HepG2 (cell line): ENCODE data around the gene THOC6. TPM values are rescaled to one million over a fixed set of nuclear protein-coding genes. Genes with fewer than 3 reads are reported as not detected.
A peak's percentile ranks its signal among the peaks of the same experiment; 100 is the strongest.

ENCODE experiments used
- ATAC-seq: fragments of 200-7000 bp; cut with Tn5 transposase; 3 replicates; pipeline ENCODE4 v1.9.1; 2020; ENCODE audit warnings: mild to moderate bottlenecking, moderate library complexity
- BruUV-seq: library from RNA; stranded (reverse); fragments of 400-500 nt; replicated peaks from 2 replicates; lab custom pipeline; 2021; lab: Mats Ljungman, UMichigan
- CTCF ChIA-PET: fragments of 300-600 bp; formaldehyde crosslinking; extraction: SDS; loops from one replicate; lab custom pipeline; 2021; ENCODE audit warnings: low total read pairs, inconsistent platforms, low intra/inter-chr PET ratio; lab: Yijun Ruan, JAX
- POLR2A ChIA-PET: fragments of 350-600 bp; sonication (Branson Sonifier 250); formaldehyde crosslinking; loops from one replicate; lab custom pipeline; 2020; ENCODE audit warnings: antibody characterized with exemption, inconsistent platforms; lab: Yijun Ruan, JAX
- DNase-seq: peaks from one replicate; pipeline ENCODE4 v3.0.0-alpha.2; 2015; ENCODE audit warnings: low spot score
- FAIRE-seq: peaks from 3 replicates; lab custom pipeline; 2011; peaks lifted over from hg19 to GRCh38; lab: Jason Lieb, UNC
- H2AFZ ChIP-seq: one replicate; pipeline ENCODE4 v1.6.1; 2011; ENCODE audit warnings: low read length, inconsistent platforms
- H3K27ac ChIP-seq: fragments of 300-600 bp; 3 replicates; pipeline ENCODE4 v1.8.0; 2011; ENCODE audit warnings: mixed run types, mild to moderate bottlenecking, mixed read lengths, low read length, inconsistent platforms; ENCODE audit not compliant: insufficient read depth; ENCODE audit errors: extremely low read length
- H3K27me3 ChIP-seq, 2 experiments: fragments of 200-600 bp in 1 of 2; 2 replicates in 1 of 2; 3 replicates in 1 of 2; pipeline versions ENCODE4 v1.6.0 to v1.8.0; 2011; ENCODE audit warnings: low read length in 2 of 2, mild to moderate bottlenecking in 2 of 2, moderate library complexity in 2 of 2, inconsistent platforms in 1 of 2; ENCODE audit not compliant: insufficient read depth in 2 of 2, control insufficient read depth in 1 of 2
- H3K36me3 ChIP-seq, 2 experiments: fragments of 200-600 bp in 1 of 2; replicated peaks in 1 of 2; 2 replicates in 1 of 2; 3 replicates in 1 of 2; pipeline versions ENCODE4 v1.5.1 to v1.8.0; 2011; ENCODE audit warnings: low read length in 2 of 2, inconsistent platforms in 1 of 2; ENCODE audit not compliant: insufficient read depth in 2 of 2, control insufficient read depth in 1 of 2
- H3K4me1 ChIP-seq: 2 replicates; pipeline ENCODE4 v1.5.1; 2012; ENCODE audit warnings: low read length, inconsistent platforms; ENCODE audit not compliant: insufficient read depth
- H3K4me2 ChIP-seq: 2 replicates; pipeline ENCODE4 v1.6.0; 2011; ENCODE audit warnings: low read depth, low read length, inconsistent platforms
- H3K4me3 ChIP-seq, 3 experiments: fragments of 200-600 bp in 1 of 3; sonication (generic), shearing (Covaris generic) in 1 of 3; replicated peaks in 1 of 3; 2 replicates each; pipeline ENCODE4 v1.5.1; 2011 to 2016; ENCODE audit warnings: low read length in 3 of 3, inconsistent platforms in 2 of 3, low read depth in 2 of 3, mild to moderate bottlenecking in 2 of 3, control low read depth in 1 of 3, mixed read lengths in 1 of 3; ENCODE audit not compliant: insufficient read depth in 1 of 3
- H3K79me2 ChIP-seq: one replicate; pipeline ENCODE4 v1.6.1; 2011; ENCODE audit warnings: low read length, inconsistent platforms; ENCODE audit not compliant: insufficient read depth
- H3K9ac ChIP-seq: 2 replicates; pipeline ENCODE4 v1.6.0; 2011; ENCODE audit warnings: mild to moderate bottlenecking, low read depth, low read length, inconsistent platforms; ENCODE audit not compliant: insufficient read depth
- H3K9me3 ChIP-seq: 2 replicates; pipeline ENCODE4 v1.5.1; 2012; ENCODE audit warnings: mild to moderate bottlenecking, low read length
- H4K20me1 ChIP-seq: 2 replicates; pipeline ENCODE4 v1.6.0; 2011; ENCODE audit warnings: inconsistent platforms, mild to moderate bottlenecking, low read length, moderate library complexity; ENCODE audit not compliant: insufficient read depth
- ARID4A ChIP-seq: sonication (generic); formaldehyde crosslinking; IDR thresholded peaks from 2 replicates; pipeline ENCODE4 v1.5.0; 2020; ENCODE audit warnings: mild to moderate bottlenecking, missing genetic modification reagents, borderline replicate concordance
- IRX3 ChIP-seq: sonication (generic); formaldehyde crosslinking; IDR thresholded peaks from 2 replicates; pipeline ENCODE4 v1.8.1; 2023; ENCODE audit warnings: mild to moderate bottlenecking, low read depth, missing genetic modification reagents, borderline replicate concordance
- KDM4B ChIP-seq: sonication (generic); formaldehyde crosslinking; IDR thresholded peaks from 2 replicates; pipeline ENCODE4 v1.4.0; 2020; ENCODE audit warnings: missing genetic modification reagents
- KDM5A ChIP-seq: fragments of 200-600 bp; sonication (generic); IDR thresholded peaks from 2 replicates; pipeline ENCODE4 v1.7.0; 2018; ENCODE audit warnings: antibody characterized with exemption, mild to moderate bottlenecking, low read length, borderline replicate concordance
- NRL ChIP-seq: sonication (generic); formaldehyde crosslinking; IDR thresholded peaks from 2 replicates; pipeline ENCODE4 v1.5.0; 2020; ENCODE audit warnings: missing genetic modification reagents, mild to moderate bottlenecking, moderate library complexity, borderline replicate concordance
- RAD21 ChIP-seq: fragments of 450-650 bp; formaldehyde crosslinking; IDR thresholded peaks from 2 replicates; pipeline ENCODE4 v1.5.0; 2020; ENCODE audit warnings: mild to moderate bottlenecking
- SCMH1 ChIP-seq: sonication (generic); formaldehyde crosslinking; IDR thresholded peaks from 2 replicates; pipeline ENCODE4 v1.9.0; 2021; ENCODE audit warnings: missing genetic modification reagents, mild to moderate bottlenecking, borderline replicate concordance
- SOX6 ChIP-seq, 2 experiments: fragments of 450-650 bp in 1 of 2; sonication (generic) in 1 of 2; formaldehyde crosslinking in 1 of 2; IDR thresholded peaks; 2 replicates each; pipeline versions ENCODE4 v1.4.0 to v1.6.1; 2017 to 2020; ENCODE audit warnings: antibody characterized with exemption in 1 of 2, mild to moderate bottlenecking in 1 of 2, missing genetic modification reagents in 1 of 2
- UBTF ChIP-seq: sonication (generic); formaldehyde crosslinking; IDR thresholded peaks from 2 replicates; pipeline ENCODE4 v1.4.0; 2020; ENCODE audit warnings: mild to moderate bottlenecking, missing genetic modification reagents
- ZBTB3 ChIP-seq: sonication (generic); formaldehyde crosslinking; IDR thresholded peaks from 2 replicates; pipeline ENCODE4 v1.4.0; 2020; ENCODE audit warnings: low read depth, mild to moderate bottlenecking, moderate library complexity, missing genetic modification reagents, borderline replicate concordance
- ZFX ChIP-seq: sonication (generic); formaldehyde crosslinking; IDR thresholded peaks from 2 replicates; pipeline ENCODE4 v1.4.0; 2020; ENCODE audit warnings: mild to moderate bottlenecking, low read depth, missing genetic modification reagents, moderate library complexity
- ZFY ChIP-seq: sonication (generic); formaldehyde crosslinking; IDR thresholded peaks from 2 replicates; pipeline ENCODE4 v1.4.0; 2020; ENCODE audit warnings: missing genetic modification reagents
- ZNF331 ChIP-seq: sonication (generic); formaldehyde crosslinking; IDR thresholded peaks from 2 replicates; pipeline ENCODE4 v1.4.0; 2020; ENCODE audit warnings: missing genetic modification reagents
- ZNF446 ChIP-seq: sonication (generic); formaldehyde crosslinking; IDR thresholded peaks from 2 replicates; pipeline ENCODE4 v1.5.0; 2020; ENCODE audit warnings: mild to moderate bottlenecking, missing genetic modification reagents
- ZSCAN30 ChIP-seq: sonication (generic); formaldehyde crosslinking; IDR thresholded peaks from 2 replicates; pipeline ENCODE4 v1.5.0; 2020; ENCODE audit warnings: mild to moderate bottlenecking, missing genetic modification reagents
- WGBS: methylation state at CpG from one replicate; pipeline ENCODE4 v1.1.6; 2017; ENCODE audit warnings: low lambda C conversion rate; 5-methylcytosine and 5-hydroxymethylcytosine counted together
- in situ Hi-C: cut with HindIII; loops from 2 replicates; pipeline ENCODE4 v1.10.0; 2017; ENCODE audit warnings: low pct_unique_long_range_greater_than_20kb; ENCODE audit not compliant: extremely low pct_ligation_motif_present
- intact Hi-C: fragments of 100-400 bp; cut with micrococcal nuclease; formaldehyde crosslinking; loops from one replicate; pipeline ENCODE4 v1.10.0; 2022; ENCODE audit not compliant: unreplicated experiment
- polyA plus RNA-seq, 8 experiments: library from polyadenylated mRNA; depleted of rRNA in 3 of 8; stranded (reverse) in 7 of 8; unstranded in 1 of 8; fragments of >200 nt; fragmentation: Illumina TruSeq in 4 of 8; extraction: Trizol in 4 of 8; gene quantifications; 2 replicates each; pipeline versions ENCODE4 v1.2.1 to v1.2.3, GENCODE V29; 2011 to 2016; ENCODE audit warnings: low read depth in 4 of 8, missing spikeins in 1 of 8, mixed read lengths in 1 of 8; ENCODE audit not compliant: insufficient read depth in 1 of 8
- total RNA-seq, 5 experiments: library from RNA; depleted of rRNA; stranded (reverse); fragments of >200 nt; fragmentation: Illumina TruSeq; extraction: Trizol; gene quantifications; 2 replicates each; pipeline ENCODE4 v1.2.3, GENCODE V29; 2016; ENCODE audit warnings: low read depth in 1 of 5

The THOC6 gene
- total and polyA plus RNA-seq, 2 of the 13 experiments (the other 11 are each of a cell fraction or from before 2014, with no cell fraction given) = 32.1 to 37.0 TPM

- peaks cover 4 to 12% of the 10 kb centered on the region in 2 experiments; a peak in 4 of 5 replicates for H3K27me3 ChIP-seq
- FAIRE-seq (no peak), ATAC-seq (no peak), DNase-seq (no peak)
- no peak overlapping the region for H2AFZ ChIP-seq
- no peaks in the 10 kb centered on the region; a peak in 1 of 5 replicates for H3K36me3 ChIP-seq
- in situ Hi-C loops (no loop called here), intact Hi-C loops (no loop called here)
- peaks cover 12% of the 10 kb centered on the region; the same call in 1 of the 2 replicates for H4K20me1 ChIP-seq
- CTCF ChIA-PET = interaction anchor here (0.6 to 0.9 kb wide), 2 partner anchors 11 to 141 kb away, joined by 3 read pairs; no protein-coding TSS in a partner anchor
- BruUV-seq = no TSS peak
- peak overlapping the region; percentile 26 for H3K9ac ChIP-seq
- peaks cover 85% of the 10 kb centered on the region for H3K4me1 ChIP-seq
- H3K27ac ChIP-seq = no peak overlapping the region
- POLR2A ChIA-PET = interaction anchor here (18.8 kb wide), 1 partner anchor 8 kb away, joined by 750 read pairs; the partner anchor contains the start of gene CLDN9
- H3K4me2 ChIP-seq = peak overlapping the region; percentile 74
- peaks cover under 1% of the 10 kb centered on the region for H3K79me2 ChIP-seq
- no peaks in the 10 kb centered on the region for H3K9me3 ChIP-seq
- H3K4me3 ChIP-seq = peak overlapping the region; percentile 36 to 57 (median 45); a peak in 5 of 6 replicates
- 41% methylated on average over 5 of the region's 20 CpGs for WGBS
- no peak for TF ChIP-seq KDM4B (CRISPR knock-in tag)
- TF ChIP-seq ZBTB3 (CRISPR knock-in tag) = no peak
- no peak for TF ChIP-seq SOX6 (IDR thresholded peaks at IDR 0.05)
- peak; percentile 3; the same call in 1 of the 2 replicates for TF ChIP-seq SOX6 (CRISPR knock-in tag; IDR thresholded peaks at IDR 0.05)
- TF ChIP-seq SCMH1 (CRISPR knock-in tag) = no peak
- peak; percentile 60; the same call in 1 of the 2 replicates for TF ChIP-seq ZFX (CRISPR knock-in tag)
- TF ChIP-seq ARID4A (CRISPR knock-in tag) = 0 out of 2 replicates have a peak, but pooled peaks have one; percentile 3
- no peak for TF ChIP-seq ZSCAN30
- TF ChIP-seq ZNF446 = no peak
- TF ChIP-seq IRX3 (CRISPR knock-in tag) = 0 out of 2 replicates have a peak, but pooled peaks have one; percentile 52
- TF ChIP-seq KDM5A = no peak
- no peak for TF ChIP-seq ZNF331 (CRISPR knock-in tag)
- TF ChIP-seq RAD21 = no peak
- TF ChIP-seq ZFY = peak; percentile 66; the same call in 1 of the 2 replicates
- TF ChIP-seq UBTF = peak; percentile 27; the same call in 1 of the 2 replicates
- TF ChIP-seq NRL (CRISPR knock-in tag) = 0 out of 2 replicates have a peak, but pooled peaks have one; percentile 20
These were observed 6.5 kb upstream of the THOC6 start for GRCh38 chr16:3017344-3017743.
